GM18498 (cell line): ENCODE results near the gene MAG.

ENCODE experiments used
- ATAC-seq: cut with Tn5 transposase; IDR thresholded peaks from one replicate; pipeline ENCODE4 v1.9.1; 2021; ENCODE audit warnings: mild to moderate bottlenecking, moderate library complexity; ENCODE audit not compliant: unreplicated experiment

MAG gene

GRCh38 chr19:35296644-35297514, 4.9 kb downstream of the MAG start:
- no peak for ATAC-seq

GRCh38 chr19:35297515-35297848, 5.5 kb downstream of the MAG start:
- ATAC-seq: no peak

DNA sequence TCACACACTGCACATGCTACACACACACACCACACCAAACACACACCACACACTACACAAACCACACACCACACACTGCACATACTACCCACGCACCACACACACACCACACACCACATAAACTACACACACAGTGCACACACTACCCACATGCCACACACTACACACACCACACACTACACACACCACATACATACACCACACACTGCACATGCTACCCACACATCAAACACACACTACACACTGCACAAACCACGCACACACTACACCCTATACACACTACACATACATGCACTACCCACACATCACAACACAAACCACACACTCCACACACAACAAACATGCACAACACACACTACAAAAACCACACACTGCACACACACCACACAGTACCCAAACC, 6.0 kb downstream of the MAG start:
- no peak for ATAC-seq

DNA sequence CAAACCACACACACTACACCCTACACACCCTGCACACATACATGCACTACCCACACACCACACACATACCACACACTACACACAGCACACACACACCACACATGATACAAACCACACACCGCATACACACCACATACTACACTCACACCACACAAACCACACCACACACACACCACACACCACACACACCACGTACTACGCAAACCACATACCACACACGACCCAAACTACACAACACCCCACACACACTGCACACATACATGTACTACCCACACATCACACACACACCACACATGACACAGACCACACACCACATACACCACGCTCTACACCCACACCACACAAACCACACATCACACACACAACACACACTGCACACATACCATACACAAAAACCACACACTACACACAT, 6.6 kb downstream of the MAG start:
- ATAC-seq: no peak

DNA sequence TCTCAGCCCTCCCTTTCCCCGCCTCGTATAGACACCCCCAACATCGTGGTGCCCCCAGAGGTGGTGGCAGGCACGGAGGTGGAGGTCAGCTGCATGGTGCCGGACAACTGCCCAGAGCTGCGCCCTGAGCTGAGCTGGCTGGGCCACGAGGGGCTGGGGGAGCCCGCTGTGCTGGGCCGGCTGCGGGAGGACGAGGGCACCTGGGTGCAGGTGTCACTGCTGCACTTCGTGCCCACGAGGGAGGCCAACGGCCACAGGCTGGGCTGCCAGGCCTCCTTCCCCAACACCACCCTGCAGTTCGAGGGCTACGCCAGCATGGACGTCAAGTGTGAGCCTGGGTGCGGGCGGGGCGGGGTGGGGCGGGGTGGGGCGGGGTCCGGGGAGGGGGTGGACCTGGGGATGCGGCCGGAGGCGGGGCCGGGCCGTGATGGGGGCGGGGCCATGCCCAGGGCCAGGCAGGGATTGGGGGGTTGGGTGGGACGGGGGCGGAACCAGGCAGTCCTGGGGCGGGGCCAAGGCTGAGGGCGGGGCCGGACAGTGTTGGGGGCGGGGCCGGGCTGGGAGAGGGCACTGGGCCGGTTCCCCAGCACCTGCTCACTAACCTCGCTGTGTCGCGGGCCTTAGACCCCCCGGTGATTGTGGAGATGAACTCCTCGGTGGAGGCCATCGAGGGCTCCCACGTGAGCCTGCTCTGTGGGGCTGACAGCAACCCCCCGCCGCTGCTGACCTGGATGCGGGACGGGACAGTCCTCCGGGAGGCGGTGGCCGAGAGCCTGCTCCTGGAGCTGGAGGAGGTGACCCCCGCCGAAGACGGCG, 7.8 kb downstream of the MAG start:
- no peak for ATAC-seq

- no peak for ATAC-seq
Observed at GRCh38 chr19:35300339-35300649, 8.3 kb downstream of the MAG start.

DNA sequence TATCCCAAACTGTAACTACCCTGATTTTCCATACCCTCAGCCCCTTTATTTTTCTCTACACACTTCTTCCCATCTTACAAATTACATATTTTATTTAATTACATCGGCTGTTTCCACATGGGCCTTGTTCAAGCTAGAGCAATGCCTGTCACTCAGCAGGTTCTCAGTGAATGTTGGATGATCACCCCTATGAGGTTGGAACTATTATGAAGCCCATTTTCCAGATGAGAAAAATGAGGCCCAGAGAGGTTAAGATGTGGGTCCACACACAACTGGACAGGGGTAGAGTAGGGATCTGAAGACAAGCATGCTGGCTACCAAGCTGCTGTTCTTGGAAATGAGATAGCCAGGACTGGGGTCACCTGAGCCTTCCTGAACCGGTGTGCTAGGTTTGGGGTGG, 10.0 kb downstream of the MAG start:
- ATAC-seq: no peak

DNA sequence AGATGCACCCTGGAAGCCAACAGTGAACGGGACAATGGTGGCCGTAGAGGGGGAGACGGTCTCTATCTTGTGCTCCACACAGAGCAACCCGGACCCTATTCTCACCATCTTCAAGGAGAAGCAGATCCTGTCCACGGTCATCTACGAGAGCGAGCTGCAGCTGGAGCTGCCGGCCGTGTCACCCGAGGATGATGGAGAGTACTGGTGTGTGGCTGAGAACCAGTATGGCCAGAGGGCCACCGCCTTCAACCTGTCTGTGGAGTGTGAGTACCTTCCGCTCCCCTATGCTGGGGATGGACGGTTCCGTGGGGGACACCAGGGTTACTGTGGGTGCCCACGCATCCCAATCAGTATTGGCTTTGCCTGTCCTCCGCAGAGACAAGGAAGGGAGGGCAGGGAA, 10.5 kb downstream of the MAG start:
- no peak for ATAC-seq

GRCh38 chr19:35303357-35303915, 11.5 kb downstream of the MAG start:
- ATAC-seq: no peak

GRCh38 chr19:35304036-35304435, 12.1 kb downstream of the MAG start:
- no peak for ATAC-seq

GRCh38 chr19:35305181-35305580, 13.2 kb downstream of the MAG start:
- ATAC-seq: no peak

GRCh38 chr19:35306473-35307246, 14.7 kb downstream of the MAG start:
- no peak for ATAC-seq

GRCh38 chr19:35307931-35308330, 16.0 kb downstream of the MAG start:
- ATAC-seq: no peak

GRCh38 chr19:35308910-35309309, 16.9 kb downstream of the MAG start:
- ATAC-seq: no peak

DNA sequence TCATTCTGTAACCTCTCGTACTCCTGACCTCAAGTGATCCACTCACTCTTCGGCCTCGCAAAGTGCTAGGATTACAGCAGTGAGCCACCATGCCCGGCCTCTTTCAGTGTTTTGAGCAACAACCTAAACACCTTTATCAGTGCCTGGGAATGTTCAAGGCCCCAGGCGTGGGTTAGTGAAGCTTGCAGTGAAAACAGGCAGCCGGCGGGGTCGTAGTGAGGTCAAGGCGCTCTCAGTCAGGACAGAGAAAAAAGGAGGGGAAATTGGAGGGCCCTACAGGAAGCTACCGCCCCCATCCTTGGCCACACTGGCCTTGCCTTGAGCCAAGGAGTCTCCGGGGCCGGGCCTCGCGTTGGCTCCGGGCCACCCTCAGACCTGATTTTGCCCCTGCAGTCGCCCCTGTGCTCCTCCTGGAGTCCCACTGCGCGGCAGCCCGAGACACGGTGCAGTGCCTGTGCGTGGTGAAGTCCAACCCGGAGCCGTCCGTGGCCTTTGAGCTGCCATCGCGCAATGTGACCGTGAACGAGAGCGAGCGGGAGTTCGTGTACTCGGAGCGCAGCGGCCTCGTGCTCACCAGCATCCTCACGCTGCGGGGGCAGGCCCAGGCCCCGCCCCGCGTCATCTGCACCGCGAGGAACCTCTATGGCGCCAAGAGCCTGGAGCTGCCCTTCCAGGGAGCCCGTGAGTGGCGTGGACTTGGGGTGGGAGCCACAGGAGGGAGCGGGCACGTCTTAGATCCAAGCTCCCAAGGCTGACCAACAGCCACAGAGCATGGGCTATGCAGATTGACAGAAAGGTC, 17.7 kb downstream of the MAG start:
- ATAC-seq: no peak

DNA sequence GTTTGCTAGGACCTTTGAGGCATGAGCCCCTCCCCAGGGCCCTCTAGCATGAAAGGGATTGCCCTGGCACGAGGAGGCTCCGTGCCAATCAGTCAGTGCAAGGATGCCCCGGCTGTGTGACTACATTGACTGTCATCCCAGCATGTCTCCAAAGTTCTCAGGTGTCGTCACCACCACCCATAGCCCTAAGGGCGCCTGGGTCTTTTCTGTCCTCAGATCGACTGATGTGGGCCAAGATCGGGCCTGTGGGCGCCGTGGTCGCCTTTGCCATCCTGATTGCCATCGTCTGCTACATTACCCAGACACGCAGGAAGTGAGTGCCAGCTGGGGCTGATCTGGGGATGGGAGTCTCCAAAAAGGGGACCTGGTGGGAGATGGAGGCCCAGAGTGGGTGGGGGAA, 18.4 kb downstream of the MAG start:
- ATAC-seq: no peak

DNA sequence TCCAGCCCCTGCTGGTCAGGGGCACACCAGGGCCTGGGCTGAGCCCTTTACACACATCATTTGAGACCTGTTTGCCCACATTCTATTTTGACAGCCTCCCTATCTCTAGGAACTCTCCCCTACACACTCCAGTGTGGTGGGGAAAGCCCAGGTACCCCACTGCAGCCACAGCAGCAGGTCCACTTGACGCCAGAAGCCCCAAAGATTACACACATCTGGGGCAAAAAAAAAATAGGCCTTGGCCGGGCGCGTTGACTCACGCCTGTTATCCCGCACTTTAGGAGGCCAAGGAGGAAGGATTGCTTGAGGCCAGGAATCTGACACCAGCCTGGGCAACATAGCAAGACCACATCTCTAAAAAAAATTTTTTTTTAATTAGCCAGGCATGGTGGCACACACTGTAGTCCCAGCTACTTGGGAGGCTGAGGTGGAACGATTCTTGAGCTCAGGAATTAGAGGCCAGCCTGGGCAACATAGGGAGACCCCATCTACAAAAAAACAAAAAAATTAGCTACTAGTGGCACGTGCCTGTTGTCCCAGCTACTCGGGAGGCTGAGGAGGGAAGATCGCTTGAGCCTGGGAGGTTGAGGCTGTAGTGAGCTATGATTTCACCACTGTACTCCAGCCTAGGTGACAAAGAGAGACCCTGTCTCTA, 19.0 kb downstream of the MAG start:
- no peak for ATAC-seq

GRCh38 chr19:35311901-35312665, 20.1 kb downstream of the MAG start:
- no peak for ATAC-seq

DNA sequence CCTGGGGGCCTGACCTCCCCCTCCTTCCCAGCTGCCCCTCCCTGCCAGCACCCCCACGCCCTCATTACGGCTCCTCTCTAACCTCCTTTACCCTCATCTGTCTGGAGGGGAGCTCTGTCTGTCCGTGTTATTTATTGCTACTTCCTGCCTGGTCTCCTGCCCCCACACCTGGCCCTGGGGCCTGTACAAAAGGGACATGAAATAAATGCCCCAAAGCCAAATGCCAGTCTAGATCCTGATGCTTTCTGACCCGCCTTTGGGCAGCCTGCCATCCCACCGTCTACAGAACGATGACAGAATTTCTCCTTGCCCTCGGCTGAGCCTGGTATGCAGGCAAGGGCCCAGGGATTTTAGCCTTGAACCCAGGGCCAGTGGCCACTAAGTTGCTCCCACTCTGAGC, 21.6 kb downstream of the MAG start:
- no peak for ATAC-seq
